CD4-positive, alpha-beta T cell (primary cell): ENCODE results near the gene CGNL1. TPM values are rescaled to one million over a fixed set of nuclear protein-coding genes. Genes with fewer than 3 reads are reported as not detected.

Experiments
- ATAC-seq: fragments of 200-7000 bp; cut with Tn5 transposase; one replicate; pipeline ENCODE4 v1.10.0; 2022; ENCODE audit warnings: mild to moderate bottlenecking; ENCODE audit not compliant: poor library complexity
- CTCF ChIA-PET: fragments of 350-600 bp; sonication (Branson Sonifier 250); formaldehyde crosslinking; loops from one replicate; lab custom pipeline; 2021; ENCODE audit warnings: antibody characterized with exemption, inconsistent platforms; lab: Charles Lee
- POLR2A ChIA-PET: fragments of 350-600 bp; sonication (Branson Sonifier 250); formaldehyde crosslinking; loops from one replicate; lab custom pipeline; 2021; ENCODE audit warnings: antibody characterized with exemption, inconsistent platforms; lab: Charles Lee
- DNase-seq, 14 experiments: peaks; one replicate each; pipeline ENCODE4 v3.0.0-alpha.2; 2013 to 2020; ENCODE audit warnings: mixed read lengths in 2 of 14
- H3K27ac ChIP-seq, 2 donors: one replicate each; pipeline versions ENCODE4 v1.5.1 to v1.7.0; 2013; ENCODE audit warnings: low read length in 2 of 2, low read depth in 1 of 2, mild to moderate bottlenecking in 1 of 2
- H3K27me3 ChIP-seq, 2 experiments: 1 replicate in 1 of 2; 2 replicates in 1 of 2; pipeline versions ENCODE4 v1.6.1 to v1.7.0; 2013; ENCODE audit warnings: low read length in 2 of 2, control low read depth in 1 of 2, mild to moderate bottlenecking in 1 of 2, moderate library complexity in 1 of 2; ENCODE audit not compliant: insufficient read depth in 2 of 2, control insufficient read depth in 1 of 2
- H3K36me3 ChIP-seq: one replicate; pipeline ENCODE4 v1.6.1; 2013; ENCODE audit warnings: low read length, control low read depth; ENCODE audit not compliant: insufficient read depth
- H3K4me1 ChIP-seq: one replicate; pipeline ENCODE4 v1.6.1; 2013; ENCODE audit warnings: low read length, control low read depth; ENCODE audit not compliant: insufficient read depth
- H3K4me3 ChIP-seq: one replicate; pipeline ENCODE4 v1.5.1; 2013; ENCODE audit warnings: mild to moderate bottlenecking, low read length, moderate library complexity
- H3K9me3 ChIP-seq, 2 experiments: 1 replicate in 1 of 2; 2 replicates in 1 of 2; pipeline versions ENCODE4 v1.6.1 to v1.7.0; 2013; ENCODE audit warnings: low read length in 2 of 2, mild to moderate bottlenecking in 2 of 2, control low read depth in 1 of 2, moderate library complexity in 1 of 2; ENCODE audit not compliant: control insufficient read depth in 1 of 2, insufficient read depth in 1 of 2
- H3K27ac Mint-ChIP-seq: one replicate; pipeline ENCODE4 v1.8.0; 2020; ENCODE audit warnings: mixed read lengths
- H3K27me3 Mint-ChIP-seq: one replicate; pipeline ENCODE4 v1.8.0; 2021; ENCODE audit warnings: mixed read lengths
- H3K36me3 Mint-ChIP-seq: one replicate; pipeline ENCODE4 v1.8.0; 2021; ENCODE audit warnings: low read depth, mixed read lengths
- H3K4me1 Mint-ChIP-seq: one replicate; pipeline ENCODE4 v1.8.0; 2021; ENCODE audit warnings: low read depth, mixed read lengths
- H3K4me3 Mint-ChIP-seq: one replicate; pipeline ENCODE4 v1.8.0; 2020; ENCODE audit warnings: mild to moderate bottlenecking, mixed read lengths
- H3K9me3 Mint-ChIP-seq: one replicate; pipeline ENCODE4 v1.8.0; 2020; ENCODE audit warnings: mixed read lengths
- intact Hi-C, 2 experiments: fragments of 100-400 bp; cut with DNase I in 1 of 2; cut with micrococcal nuclease in 1 of 2; formaldehyde crosslinking; loops; one replicate each; pipeline versions ENCODE4 v1.15.1 to v1.9.0; 2023 to 2025; cut with DNase I, micrococcal nuclease
- total RNA-seq, 174 experiments: library from RNA in 2 of 174; stranded (reverse) in 2 of 174; gene quantifications; one replicate each; pipeline ENCODE4 v1.2.3 and lab custom pipeline; 2021 to 2026
- TF ChIP-seq, protein P1 (sequence below): fragments of 200-600 bp; IDR thresholded peaks from one replicate; pipeline ENCODE4 v1.8.0; 2022; ENCODE audit warnings: antibody characterized with exemption, mild to moderate bottlenecking

The CGNL1 gene
- total RNA-seq, 2 experiments from 2014 or later = not detected

DNA sequence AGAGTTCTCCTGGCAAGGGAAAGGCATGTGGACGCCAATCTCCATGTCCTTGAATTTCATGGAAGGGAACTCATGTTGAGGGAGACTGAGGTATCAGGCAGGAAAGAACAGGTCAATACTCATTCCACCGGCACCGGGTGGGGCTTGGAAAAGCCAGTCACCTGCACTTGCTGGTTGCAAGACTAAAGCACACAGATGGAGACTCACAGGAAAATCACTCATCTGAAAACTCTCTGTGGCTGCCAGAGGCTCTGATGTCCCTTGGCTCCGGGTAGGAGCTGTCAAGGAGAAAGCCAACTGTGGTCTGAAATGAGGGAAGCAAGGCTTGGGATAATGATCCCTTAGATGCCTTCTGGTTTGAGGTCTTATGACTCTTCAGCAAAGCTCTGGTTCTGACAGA, 8.7 kb upstream of the CGNL1 start:
- DNase-seq (no peak), ATAC-seq (no peak)
- Histone ChIP-seq H3K36me3 (no peaks in the 10 kb centered on the region), H3K27ac (no peak overlapping the region), H3K4me3 (no peak overlapping the region), H3K27me3 (peaks cover 0 to 2% of the 10 kb centered on the region in 2 experiments), H3K9me3 (no peaks in the 10 kb centered on the region), H3K4me1 (no peaks in the 10 kb centered on the region)
- ChIA-PET POLR2A (no interaction called here), CTCF (no interaction called here)
- Mint-ChIP-seq H3K36me3 (no peaks in the 10 kb centered on the region), H3K27me3 (peaks cover 4% of the 10 kb centered on the region), H3K27ac (no peak overlapping the region), H3K4me1 (no peaks in the 10 kb centered on the region), H3K4me3 (no peak overlapping the region), H3K9me3 (no peaks in the 10 kb centered on the region)
- TF ChIP-seq, protein P1, sequence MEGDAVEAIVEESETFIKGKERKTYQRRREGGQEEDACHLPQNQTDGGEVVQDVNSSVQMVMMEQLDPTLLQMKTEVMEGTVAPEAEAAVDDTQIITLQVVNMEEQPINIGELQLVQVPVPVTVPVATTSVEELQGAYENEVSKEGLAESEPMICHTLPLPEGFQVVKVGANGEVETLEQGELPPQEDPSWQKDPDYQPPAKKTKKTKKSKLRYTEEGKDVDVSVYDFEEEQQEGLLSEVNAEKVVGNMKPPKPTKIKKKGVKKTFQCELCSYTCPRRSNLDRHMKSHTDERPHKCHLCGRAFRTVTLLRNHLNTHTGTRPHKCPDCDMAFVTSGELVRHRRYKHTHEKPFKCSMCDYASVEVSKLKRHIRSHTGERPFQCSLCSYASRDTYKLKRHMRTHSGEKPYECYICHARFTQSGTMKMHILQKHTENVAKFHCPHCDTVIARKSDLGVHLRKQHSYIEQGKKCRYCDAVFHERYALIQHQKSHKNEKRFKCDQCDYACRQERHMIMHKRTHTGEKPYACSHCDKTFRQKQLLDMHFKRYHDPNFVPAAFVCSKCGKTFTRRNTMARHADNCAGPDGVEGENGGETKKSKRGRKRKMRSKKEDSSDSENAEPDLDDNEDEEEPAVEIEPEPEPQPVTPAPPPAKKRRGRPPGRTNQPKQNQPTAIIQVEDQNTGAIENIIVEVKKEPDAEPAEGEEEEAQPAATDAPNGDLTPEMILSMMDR = no peak
- intact Hi-C loops = no loop called here

DNA sequence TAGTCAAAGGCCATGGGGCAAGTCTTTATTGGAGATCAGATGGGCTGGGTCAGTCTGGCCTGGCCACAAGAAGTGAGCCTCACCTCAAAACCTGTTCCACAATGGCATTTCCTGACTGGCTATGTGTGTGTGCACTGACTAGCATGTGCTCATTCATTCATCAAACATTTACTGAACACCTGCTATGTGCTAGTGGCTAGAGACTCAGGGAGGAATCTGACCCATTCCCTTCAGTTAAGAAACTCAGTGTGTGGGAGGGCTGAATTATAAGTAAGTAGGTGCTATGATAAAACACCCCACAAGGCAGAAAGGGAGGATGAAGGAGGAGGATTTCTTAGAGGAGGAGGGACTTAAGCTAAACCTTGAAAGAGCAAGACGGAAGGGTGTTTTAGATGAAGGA, 5.4 kb upstream of the CGNL1 start:
- H3K27ac ChIP-seq = no peak overlapping the region
- ChIA-PET POLR2A (no interaction called here), CTCF (no interaction called here)
- H3K9me3 ChIP-seq = peaks cover 0 to 5% of the 10 kb centered on the region in 2 experiments
- ATAC-seq (no peak), DNase-seq (no peak)
- no peaks in the 10 kb centered on the region for H3K36me3 Mint-ChIP-seq
- H3K9me3 Mint-ChIP-seq = no peaks in the 10 kb centered on the region
- intact Hi-C loops = no loop called here
- no peak overlapping the region for H3K27ac Mint-ChIP-seq
- no peaks in the 10 kb centered on the region for H3K4me1 ChIP-seq
- H3K36me3 ChIP-seq = no peaks in the 10 kb centered on the region
- peaks cover 33% of the 10 kb centered on the region for H3K27me3 Mint-ChIP-seq
- TF ChIP-seq, protein P1 = no peak
- peaks cover 18 to 32% of the 10 kb centered on the region in 2 experiments for H3K27me3 ChIP-seq
- no peak overlapping the region for H3K4me3 Mint-ChIP-seq
- H3K4me3 ChIP-seq = no peak overlapping the region
- peaks cover 3% of the 10 kb centered on the region for H3K4me1 Mint-ChIP-seq

- Histone ChIP-seq H3K9me3 (peaks cover 0 to 5% of the 10 kb centered on the region in 2 experiments), H3K4me3 (no peak overlapping the region), H3K36me3 (no peaks in the 10 kb centered on the region), H3K4me1 (no peaks in the 10 kb centered on the region), H3K27ac (no peak overlapping the region), H3K27me3 (peaks cover 35 to 50% of the 10 kb centered on the region in 2 experiments)
- Mint-ChIP-seq H3K27ac (no peak overlapping the region), H3K4me1 (peaks cover 13% of the 10 kb centered on the region), H3K9me3 (no peaks in the 10 kb centered on the region), H3K27me3 (peaks cover 49% of the 10 kb centered on the region), H3K4me3 (no peak overlapping the region), H3K36me3 (no peaks in the 10 kb centered on the region)
- no peak for ATAC-seq
- ChIA-PET CTCF (no interaction called here), POLR2A (no interaction called here)
- intact Hi-C loops = no loop called here
- DNase-seq = no peak
- TF ChIP-seq, protein P1 = no peak
These were observed 2.9 kb upstream of the CGNL1 start for GRCh38 chr15:57373251-57373881.
